IPS DF 19.7 (cell line): ENCODE data around the gene SAXO1.
"Not testable (repeated sequence)": the region's sequence is repeated elsewhere in the genome, so short reads cannot be mapped to it uniquely, and the experiment has no call there.

Experiments used
- DNase-seq: peaks from one replicate; pipeline ENCODE4 v3.0.0-alpha.2; 2013; ENCODE audit warnings: low read depth, low spot score

SAXO1 gene

GRCh38 chr9:18999173-18999785 lies 33.7 kb downstream of the SAXO1 start:
- DNase-seq, result no peak

DNA sequence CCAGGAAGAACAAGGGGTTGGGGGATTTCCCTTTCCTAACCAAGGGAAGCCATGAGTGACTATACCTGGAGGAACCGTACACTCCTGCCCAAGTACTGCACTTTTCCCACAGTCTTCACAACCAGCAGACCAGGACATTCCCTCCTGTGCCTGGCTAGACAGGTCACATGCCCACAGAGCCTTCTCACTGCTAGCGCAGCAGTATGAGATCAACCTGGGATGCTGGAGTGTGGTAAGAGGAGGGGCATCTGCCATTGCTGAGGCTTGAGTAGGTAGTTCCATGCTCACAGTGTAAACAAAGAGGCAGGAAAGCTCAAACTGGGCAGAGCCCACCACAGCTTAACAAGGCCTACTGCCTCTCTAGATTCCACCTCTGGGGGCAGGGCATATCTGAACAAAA lies 35.9 kb downstream of the SAXO1 start:
- DNase-seq, result no peak

GRCh38 chr9:18996211-18996610 lies 36.8 kb downstream of the SAXO1 start:
- DNase-seq, result no peak

DNA sequence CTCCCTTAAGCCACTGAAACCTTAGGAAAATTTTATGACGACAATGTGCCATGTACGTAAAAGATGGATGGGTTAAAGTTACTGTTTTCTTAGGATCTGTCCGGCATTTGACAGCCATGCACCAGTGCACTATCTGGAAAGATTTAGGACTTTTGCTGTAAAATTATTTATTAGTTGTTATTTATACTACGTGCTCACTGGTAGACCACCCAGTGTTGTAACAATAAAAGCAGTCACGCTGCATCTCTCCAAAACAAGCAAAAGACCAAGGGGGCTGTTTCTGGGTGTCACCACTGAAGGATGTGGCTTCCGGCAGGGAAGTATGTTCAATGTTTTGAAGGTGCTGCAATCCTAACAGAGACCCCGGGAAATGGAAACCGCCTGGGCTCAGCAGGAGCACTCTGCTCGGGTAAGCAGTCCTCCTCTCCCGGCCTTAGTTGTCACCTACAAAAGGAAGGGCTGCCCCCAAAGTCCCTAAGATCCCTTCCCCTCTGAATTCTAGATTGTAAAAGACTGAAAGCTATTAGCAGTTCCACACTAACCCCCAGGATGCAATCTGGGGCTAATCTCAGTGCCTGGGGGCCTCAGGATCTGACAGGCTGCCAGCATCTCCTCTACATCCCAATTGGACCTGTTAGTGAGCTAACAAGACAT lies 38.6 kb downstream of the SAXO1 start:
- no peak for DNase-seq

DNA sequence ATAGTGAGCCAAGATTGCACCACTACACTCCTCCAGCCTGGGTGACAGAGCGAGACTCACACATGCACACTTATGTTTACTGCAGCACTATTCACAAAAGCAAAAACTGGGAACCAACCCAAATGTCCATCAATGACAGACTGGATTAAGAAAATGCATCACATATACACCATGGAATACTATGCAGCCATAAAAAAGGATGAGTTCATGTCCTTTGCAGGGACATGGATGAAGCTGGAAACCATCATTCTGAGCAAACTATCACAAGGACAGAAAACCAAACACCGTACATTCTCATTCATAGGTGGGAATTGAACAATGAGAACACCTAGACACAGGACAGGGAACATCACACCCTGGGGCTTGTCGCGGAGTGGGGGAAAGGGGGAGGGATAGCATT lies 41.8 kb downstream of the SAXO1 start:
- not testable (repeated sequence) for DNase-seq

DNA sequence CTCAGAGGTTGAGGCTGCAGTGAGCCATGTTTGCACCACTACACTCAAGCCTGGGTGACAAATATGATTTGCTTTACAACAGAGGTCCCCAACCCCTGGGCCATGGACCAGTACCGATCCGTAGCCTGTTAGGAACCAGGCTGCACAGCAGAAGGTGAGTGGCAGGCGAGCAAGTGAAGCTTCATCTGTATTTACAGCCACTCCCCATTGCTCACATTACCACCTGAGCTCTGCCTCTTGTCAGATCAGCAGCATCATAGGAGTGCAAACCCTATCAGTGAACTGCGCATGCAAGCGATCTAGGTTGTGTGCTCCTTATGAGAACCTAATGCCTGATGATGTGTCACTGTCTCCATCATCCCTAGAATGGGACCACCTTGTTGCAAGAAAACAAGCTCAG lies 42.5 kb downstream of the SAXO1 start:
- DNase-seq, result no peak

GRCh38 chr9:18989865-18990264 lies 43.1 kb downstream of the SAXO1 start:
- no peak for DNase-seq

GRCh38 chr9:18989097-18989496 lies 43.9 kb downstream of the SAXO1 start:
- no peak for DNase-seq

DNA sequence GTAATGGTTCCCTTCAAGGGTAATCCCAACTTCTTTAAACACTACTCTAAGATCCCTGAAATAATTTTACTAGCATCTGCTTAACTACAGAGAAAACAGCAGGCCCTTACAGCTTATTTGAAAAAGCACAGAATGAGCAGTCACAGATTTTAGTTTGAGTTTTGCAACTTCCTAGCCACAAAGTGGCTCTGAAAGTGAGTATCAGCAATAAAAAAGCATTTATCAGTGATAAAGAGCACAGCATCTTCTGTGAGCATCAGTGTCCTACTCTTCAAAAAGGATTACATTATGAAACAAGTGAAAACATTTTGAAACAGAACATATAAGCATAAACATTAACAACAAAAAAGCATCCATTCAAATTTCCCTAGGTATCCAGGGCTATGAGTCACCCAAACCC lies 45.0 kb downstream of the SAXO1 start:
- no peak for DNase-seq

DNA sequence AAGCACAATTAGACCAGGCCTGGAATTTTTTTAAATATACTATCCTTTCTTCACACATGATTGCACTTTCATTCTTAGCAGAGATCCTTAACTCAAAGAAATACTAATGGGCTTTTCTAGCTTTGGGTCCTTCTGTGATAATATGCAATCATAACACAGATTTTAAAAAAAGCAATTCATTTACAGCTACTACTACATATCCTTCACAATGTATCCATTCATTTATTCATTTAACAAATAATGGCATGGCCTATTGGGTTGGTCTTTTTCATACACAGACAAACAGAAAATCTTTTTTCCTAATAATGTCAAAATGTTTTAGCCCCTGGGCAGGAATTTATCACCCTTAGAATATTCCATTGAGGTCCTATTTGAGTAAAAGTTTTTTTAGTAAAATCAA lies 47.0 kb downstream of the SAXO1 start:
- DNase-seq, result no peak

GRCh38 chr9:18985464-18985951 lies 47.5 kb downstream of the SAXO1 start:
- DNase-seq, result no peak

DNA sequence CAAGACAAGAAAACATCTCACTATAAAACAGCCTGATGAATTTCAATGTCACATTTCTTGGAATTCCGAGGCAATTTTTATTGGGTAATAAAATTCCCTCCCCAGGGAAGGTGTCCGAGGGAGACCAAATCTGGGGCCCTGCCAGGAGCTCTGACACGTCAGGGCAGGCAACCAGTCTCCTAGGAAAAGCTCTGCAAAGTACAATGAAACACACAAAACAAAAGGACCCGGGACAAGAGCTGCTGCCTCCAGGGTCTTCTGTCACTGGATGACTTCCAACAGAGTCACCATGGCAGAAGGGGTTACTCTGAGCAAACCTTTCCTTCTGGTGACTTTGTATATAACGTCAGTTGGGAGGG lies 50.8 kb downstream of the SAXO1 start:
- DNase-seq, result no peak

GRCh38 chr9:18981476-18982261 lies 51.3 kb downstream of the SAXO1 start:
- DNase-seq, result no peak

GRCh38 chr9:18980189-18980588 lies 52.8 kb downstream of the SAXO1 start:
- DNase-seq, result no peak

GRCh38 chr9:18979367-18979766 lies 53.6 kb downstream of the SAXO1 start:
- no peak for DNase-seq

DNA sequence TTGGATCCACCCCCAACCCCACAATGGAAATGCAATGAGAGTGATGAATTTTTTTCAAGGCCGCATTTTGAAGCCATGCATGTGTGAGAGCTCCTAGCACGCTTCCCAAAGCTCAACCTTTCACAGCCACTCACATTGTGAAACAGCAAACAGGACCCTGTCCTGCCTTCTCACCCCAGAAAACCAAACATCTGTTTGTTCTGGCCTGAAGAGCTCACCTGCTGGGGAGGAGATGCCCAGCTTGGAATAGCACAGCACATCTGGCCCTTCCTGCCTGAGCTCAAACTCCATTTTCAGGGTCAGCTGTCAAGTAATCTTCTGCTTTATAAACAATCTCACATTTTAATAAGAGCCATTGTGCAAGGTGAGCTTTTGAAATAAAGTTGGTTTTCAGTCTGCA lies 54.8 kb downstream of the SAXO1 start:
- DNase-seq, result no peak

- no peak for DNase-seq
These were observed 56.1 kb downstream of the SAXO1 start for GRCh38 chr9:18976709-18977531.

- no peak for DNase-seq
These were observed 56.7 kb downstream of the SAXO1 start for GRCh38 chr9:18976221-18976708.

GRCh38 chr9:18973348-18973747 lies 59.7 kb downstream of the SAXO1 start:
- DNase-seq, result no peak

GRCh38 chr9:18972675-18973074 lies 60.3 kb downstream of the SAXO1 start:
- DNase-seq, result no peak

GRCh38 chr9:18971909-18972308 lies 61.1 kb downstream of the SAXO1 start:
- no peak for DNase-seq

GRCh38 chr9:18971404-18971803 lies 61.6 kb downstream of the SAXO1 start:
- DNase-seq, result no peak
